HUES48 (cell line): Measurements from ENCODE around the gene NSMCE4A.
"Not testable (repeated sequence)": the region's sequence is repeated elsewhere in the genome, so short reads cannot be mapped to it uniquely, and the experiment has no call there.

Experiments used
- H3K27ac ChIP-seq: one replicate; pipeline ENCODE4 v1.7.0; 2013; ENCODE audit warnings: low read depth, low read length, inconsistent platforms
- H3K27me3 ChIP-seq: 2 replicates; pipeline ENCODE4 v1.6.1; 2013; ENCODE audit warnings: mild to moderate bottlenecking, low read length; ENCODE audit not compliant: control insufficient read depth, insufficient read depth
- H3K36me3 ChIP-seq: 2 replicates; pipeline ENCODE4 v1.6.1; 2013; ENCODE audit warnings: low read length; ENCODE audit not compliant: control insufficient read depth, insufficient read depth
- H3K4me1 ChIP-seq: 2 replicates; pipeline ENCODE4 v1.6.1; 2013; ENCODE audit warnings: mild to moderate bottlenecking, low read length; ENCODE audit not compliant: control insufficient read depth, insufficient read depth
- H3K4me3 ChIP-seq: 2 replicates; pipeline ENCODE4 v1.5.1; 2013; ENCODE audit warnings: mild to moderate bottlenecking, low read depth, low read length
- H3K9ac ChIP-seq: 2 replicates; pipeline ENCODE4 v1.6.1; 2013; ENCODE audit warnings: mild to moderate bottlenecking, low read depth, low read length, moderate library complexity
- H3K9me3 ChIP-seq: 2 replicates; pipeline ENCODE4 v1.6.1; 2013; ENCODE audit warnings: low read length; ENCODE audit not compliant: control insufficient read depth, insufficient read depth

The NSMCE4A gene

GRCh38 chr10:121974535-121975294, at the start of gene NSMCE4A:
NSMCE4A (minus strand) TSS chr10:121975217; CDS start chr10:121975165, 52 bp downstream.
- peaks cover 7% of the 10 kb centered on the region for H3K4me1 ChIP-seq
- peak within 1 kb of the TSS; percentile 93 for H3K9ac ChIP-seq
- H3K36me3 ChIP-seq, result peaks cover 15% of the 10 kb centered on the region
- H3K27ac ChIP-seq, result peak within 1 kb of the TSS; percentile 98
- peak within 1 kb of the TSS; percentile 82 for H3K4me3 ChIP-seq
- H3K9me3 ChIP-seq, result peaks cover 15% of the 10 kb centered on the region
- no peaks in the 10 kb centered on the region for H3K27me3 ChIP-seq

GRCh38 chr10:122023257-122023656, 48.2 kb upstream of the NSMCE4A start:
- H3K9me3 ChIP-seq, H3K27me3 ChIP-seq, H3K4me3 ChIP-seq, H3K27ac ChIP-seq, H3K9ac ChIP-seq, H3K36me3 ChIP-seq: not testable (repeated sequence)
- peaks cover 14% of the 10 kb centered on the region for H3K4me1 ChIP-seq

GRCh38 chr10:122022276-122022675, 47.3 kb upstream of the NSMCE4A start:
- no peak overlapping the region for H3K9ac ChIP-seq
- no peaks in the 10 kb centered on the region for H3K9me3 ChIP-seq
- no peak overlapping the region for H3K27ac ChIP-seq
- no peaks in the 10 kb centered on the region for H3K27me3 ChIP-seq
- peaks cover 14% of the 10 kb centered on the region for H3K4me1 ChIP-seq
- no peaks in the 10 kb centered on the region for H3K36me3 ChIP-seq
- no peak overlapping the region for H3K4me3 ChIP-seq

GRCh38 chr10:122021828-122022227, 46.8 kb upstream of the NSMCE4A start:
- Histone ChIP-seq H3K4me1 (peaks cover 14% of the 10 kb centered on the region), H3K9me3 (no peaks in the 10 kb centered on the region), H3K36me3 (no peaks in the 10 kb centered on the region), H3K4me3 (no peak overlapping the region), H3K27ac (no peak overlapping the region), H3K9ac (no peak overlapping the region), H3K27me3 (no peaks in the 10 kb centered on the region)

- H3K4me3 ChIP-seq, result no peak overlapping the region
- H3K9ac ChIP-seq, result no peak overlapping the region
- no peaks in the 10 kb centered on the region for H3K36me3 ChIP-seq
- peaks cover 14% of the 10 kb centered on the region for H3K4me1 ChIP-seq
- H3K9me3 ChIP-seq, result no peaks in the 10 kb centered on the region
- H3K27ac ChIP-seq, result no peak overlapping the region
- no peaks in the 10 kb centered on the region for H3K27me3 ChIP-seq
These were observed 46.4 kb upstream of the NSMCE4A start for GRCh38 chr10:122021379-122021778.

GRCh38 chr10:122020226-122020625, 45.2 kb upstream of the NSMCE4A start:
- Histone ChIP-seq H3K4me3 (no peak overlapping the region; the same call in 1 of the 2 replicates), H3K27me3 (no peaks in the 10 kb centered on the region), H3K27ac (no peak overlapping the region), H3K4me1 (peaks cover 14% of the 10 kb centered on the region), H3K9ac (no peak overlapping the region), H3K36me3 (no peaks in the 10 kb centered on the region), H3K9me3 (no peaks in the 10 kb centered on the region)

GRCh38 chr10:122019414-122019975, 44.5 kb upstream of the NSMCE4A start:
- H3K9ac ChIP-seq, result peak overlapping the region; percentile 18; the same call in 1 of the 2 replicates
- peak overlapping the region; percentile 59 for H3K27ac ChIP-seq

GRCh38 chr10:122018951-122019413, 44.0 kb upstream of the NSMCE4A start:
- H3K4me3 ChIP-seq, result no peak overlapping the region

More at GRCh38 chr10:122019414-122019975, 44.5 kb upstream of the NSMCE4A start:
- Histone ChIP-seq H3K4me3 (peak overlapping the region; percentile 34), H3K36me3 (no peaks in the 10 kb centered on the region), H3K9me3 (no peaks in the 10 kb centered on the region), H3K27me3 (no peaks in the 10 kb centered on the region), H3K4me1 (peaks cover 14% of the 10 kb centered on the region)

GRCh38 chr10:122018491-122018890, 43.5 kb upstream of the NSMCE4A start:
- Histone ChIP-seq H3K27me3 (no peaks in the 10 kb centered on the region), H3K9me3 (no peaks in the 10 kb centered on the region), H3K9ac (no peak overlapping the region), H3K4me1 (peaks cover 14% of the 10 kb centered on the region), H3K36me3 (no peaks in the 10 kb centered on the region), H3K4me3 (no peak overlapping the region), H3K27ac (peak overlapping the region; percentile 17)

More at GRCh38 chr10:122018951-122019413, 44.0 kb upstream of the NSMCE4A start:
- Histone ChIP-seq H3K9ac (no peak overlapping the region), H3K36me3 (no peaks in the 10 kb centered on the region), H3K27ac (peak overlapping the region; percentile 17), H3K4me1 (peaks cover 14% of the 10 kb centered on the region), H3K9me3 (no peaks in the 10 kb centered on the region), H3K27me3 (no peaks in the 10 kb centered on the region)

- H3K4me3 ChIP-seq, H3K9me3 ChIP-seq: not testable (repeated sequence)
These were observed 42.9 kb upstream of the NSMCE4A start for GRCh38 chr10:122017926-122018325.

GRCh38 chr10:122014652-122015248, 39.7 kb upstream of the NSMCE4A start:
- Histone ChIP-seq H3K9me3 (no peaks in the 10 kb centered on the region), H3K27me3 (no peaks in the 10 kb centered on the region), H3K27ac (no peak overlapping the region), H3K4me1 (peaks cover 14% of the 10 kb centered on the region), H3K36me3 (no peaks in the 10 kb centered on the region), H3K9ac (no peak overlapping the region), H3K4me3 (no peak overlapping the region)

More at GRCh38 chr10:122017926-122018325, 42.9 kb upstream of the NSMCE4A start:
- not testable (repeated sequence) for H3K27me3 ChIP-seq, H3K9ac ChIP-seq, H3K36me3 ChIP-seq, H3K27ac ChIP-seq
- H3K4me1 ChIP-seq, result peaks cover 14% of the 10 kb centered on the region
